Spleen (tissue), 11 donors: ENCODE results near the gene NACAD. TPM values are rescaled to one million over a fixed set of nuclear protein-coding genes. Genes with fewer than 3 reads are reported as not detected.

Experiments used
- DNase-seq: peaks from one replicate; pipeline ENCODE4 v3.0.0-alpha.2; 2020
- H3K27ac ChIP-seq, 8 donors: fragments of 200-600 bp; sonication (generic) in 7 of 8; 1 replicate in 4 of 8; 2 replicates in 4 of 8; pipeline versions ENCODE4 v1.5.0 to v1.8.0; 2016 to 2021; ENCODE audit warnings: inconsistent platforms in 4 of 8, mild to moderate bottlenecking in 4 of 8, moderate library complexity in 1 of 8
- H3K27me3 ChIP-seq, 7 donors: fragments of 200-600 bp; sonication (generic) in 6 of 7; replicated peaks in 1 of 7; 1 replicate in 4 of 7; 2 replicates in 3 of 7; pipeline versions ENCODE4 v1.5.0 to v1.8.0; 2016 to 2021; ENCODE audit warnings: inconsistent platforms in 3 of 7, mild to moderate bottlenecking in 1 of 7
- H3K36me3 ChIP-seq, 6 donors: fragments of 200-600 bp; sonication (generic) in 5 of 6; 1 replicate in 4 of 6; 2 replicates in 2 of 6; pipeline versions ENCODE4 v1.5.0 to v1.8.0; 2016 to 2021; ENCODE audit warnings: inconsistent platforms in 2 of 6
- H3K4me1 ChIP-seq, 6 donors: fragments of 200-600 bp; sonication (generic) in 5 of 6; 1 replicate in 3 of 6; 2 replicates in 3 of 6; pipeline versions ENCODE4 v1.5.0 to v1.8.0; 2016 to 2021; ENCODE audit warnings: inconsistent platforms in 3 of 6
- H3K4me3 ChIP-seq, 8 donors: fragments of 200-600 bp; sonication (generic) in 7 of 8; 1 replicate in 4 of 8; 2 replicates in 4 of 8; pipeline versions ENCODE4 v1.5.0 to v1.8.0; 2016 to 2021; ENCODE audit warnings: inconsistent platforms in 4 of 8, mild to moderate bottlenecking in 4 of 8, moderate library complexity in 2 of 8
- H3K9me3 ChIP-seq, 8 donors: fragments of 200-600 bp; sonication (generic) in 7 of 8; 1 replicate in 4 of 8; 2 replicates in 4 of 8; pipeline versions ENCODE4 v1.5.0 to v1.8.0; 2016 to 2021; ENCODE audit warnings: inconsistent platforms in 4 of 8
- CTCF ChIP-seq, 11 experiments: fragments of 200-600 bp in 7 of 11; fragments of 450-650 bp in 4 of 11; sonication (generic) in 4 of 11; IDR thresholded peaks in 8 of 11; conservative IDR thresholded peaks in 3 of 11; 1 replicate in 7 of 11; 2 replicates in 4 of 11; pipeline versions ENCODE4 v1.4.0 to v1.8.0; 2016 to 2021; ENCODE audit warnings: antibody characterized with exemption in 11 of 11, inconsistent platforms in 4 of 11, mild to moderate bottlenecking in 1 of 11
- POLR2A ChIP-seq, 3 donors: fragments of 450-650 bp; IDR thresholded peaks; one replicate each; pipeline ENCODE4 v1.5.1; 2017; ENCODE audit warnings: antibody characterized with exemption in 3 of 3, mild to moderate bottlenecking in 1 of 3
- POLR2AphosphoS5 ChIP-seq, 3 donors: sonication (generic); formaldehyde crosslinking; IDR thresholded peaks; one replicate each; pipeline ENCODE4 v1.5.1; 2017; ENCODE audit warnings: antibody characterized with exemption in 3 of 3
- WGBS, 5 donors: extraction: QIAGEN DNeasy Blood & Tissue Kit in 3 of 5; methylation state at CpG; one replicate each; pipeline versions ENCODE4 v1.1.5 to v1.1.7; 2013 to 2018; 5-methylcytosine and 5-hydroxymethylcytosine counted together
- intact Hi-C: fragments of 100-400 bp; cut with DNase I; formaldehyde crosslinking; loops from one replicate; pipeline ENCODE4 v1.15.0; 2023; ENCODE audit warnings: low total_unique reads
- polyA plus RNA-seq, 3 donors: library from polyadenylated mRNA; stranded (reverse); fragments of 200-250 nt; gene quantifications; one replicate each; pipeline ENCODE4 v1.2.1, GENCODE V29; 2013
- total RNA-seq, 7 donors: library from RNA; depleted of rRNA in 3 of 7; stranded (reverse); fragments of >200 nt in 3 of 7; fragmentation: NEBNext Ultra II Directional in 4 of 7; extraction: Animal tissue kit (Norgen Biotek cat#: 25700) in 4 of 7; gene quantifications; one replicate each; pipeline versions ENCODE4 v1.1.0 to v1.2.1, GENCODE V29; 2016 to 2021
- donor health status: healthy with polysubstance abuse.
- donor health status: DM: no; HTN: no; CAD: no; lungs with moderate emphysema.
- donor health status: DM: no; HTN: no; CAD: no.
- donor health status: Bipolar disorder and iron deficiency.
- donor health status: healthy.
- donor health status: DM: no; HTN: no; CAD: no.
- donor health status: DM: yes; HTN: yes; CAD: no.

NACAD gene
- total and polyA plus RNA-seq, 10 donors: 0.30 to 6.2 (median 1.7) TPM

- H3K4me3 ChIP-seq: peak overlapping the region in 1 of 8 donors; percentile 77
- intact Hi-C loops: no loop called here
- no peak for TF ChIP-seq CTCF (IDR thresholded peaks at IDR 0.05 in 8 of 11, conservative IDR thresholded peaks at IDR 0.05 in 3 of 11)
- no peak for TF ChIP-seq POLR2A (IDR thresholded peaks at IDR 0.05)
- TF ChIP-seq POLR2AphosphoS5 (IDR thresholded peaks at IDR 0.05): no peak
- WGBS, 5 donors: 88 to 96% (median 89%) methylated on average over 6 of the region's 6 CpGs
- no peaks in the 10 kb centered on the region for H3K9me3 ChIP-seq
- H3K27ac ChIP-seq: peak overlapping the region in 1 of 8 donors; percentile 68
- no peaks in the 10 kb centered on the region for H3K36me3 ChIP-seq
- H3K27me3 ChIP-seq: peaks cover 0 to 25% (median 11%) of the 10 kb centered on the region in 7 donors
- peak; percentile 64 for DNase-seq
- peaks cover 0 to 27% (median 15%) of the 10 kb centered on the region in 6 donors for H3K4me1 ChIP-seq
These were observed 1.2 kb downstream of the NACAD start for GRCh38 chr7:45087301-45088145.

- TF ChIP-seq POLR2AphosphoS5 (IDR thresholded peaks at IDR 0.05): no peak
- Histone ChIP-seq H3K4me3 (no peak overlapping the region), H3K27ac (no peak overlapping the region), H3K36me3 (no peaks in the 10 kb centered on the region), H3K27me3 (peaks cover 0 to 25% (median 11%) of the 10 kb centered on the region in 7 donors), H3K9me3 (no peaks in the 10 kb centered on the region), H3K4me1 (peaks cover 0 to 37% (median 20%) of the 10 kb centered on the region in 6 donors)
- intact Hi-C loops: no loop called here
- peak; percentile 61 for DNase-seq
- 86 to 94% (median 87%) methylated on average over 10 to 15 of the region's 15 CpGs for WGBS, 5 donors
These were observed 2.3 kb downstream of the NACAD start for GRCh38 chr7:45086331-45087065.

- H3K4me1 ChIP-seq: peaks cover 0 to 38% (median 20%) of the 10 kb centered on the region in 6 donors
- WGBS, 5 donors: 88 to 93% (median 90%) methylated on average over 11 to 23 of the region's 23 CpGs
- H3K27me3 ChIP-seq: peaks cover 0 to 25% (median 11%) of the 10 kb centered on the region in 7 donors
- intact Hi-C loops: no loop called here
- H3K27ac ChIP-seq: no peak overlapping the region
- H3K9me3 ChIP-seq: no peaks in the 10 kb centered on the region
- peak; percentile 62 for DNase-seq
- TF ChIP-seq POLR2A (IDR thresholded peaks at IDR 0.05) (no peak), POLR2AphosphoS5 (IDR thresholded peaks at IDR 0.05) (no peak), CTCF (IDR thresholded peaks at IDR 0.05 in 8 of 11, conservative IDR thresholded peaks at IDR 0.05 in 3 of 11) (no peak)
- H3K4me3 ChIP-seq: no peak overlapping the region
- no peaks in the 10 kb centered on the region for H3K36me3 ChIP-seq
These were observed 3.1 kb downstream of the NACAD start for GRCh38 chr7:45085619-45086200.

GRCh38 chr7:45084901-45085618 is 3.7 kb downstream of the NACAD start:
- Histone ChIP-seq H3K36me3 (no peaks in the 10 kb centered on the region), H3K4me1 (peaks cover 0 to 38% (median 20%) of the 10 kb centered on the region in 6 donors), H3K9me3 (no peaks in the 10 kb centered on the region), H3K27me3 (peaks cover 0 to 24% (median 11%) of the 10 kb centered on the region in 7 donors), H3K27ac (no peak overlapping the region), H3K4me3 (no peak overlapping the region)
- TF ChIP-seq CTCF (IDR thresholded peaks at IDR 0.05 in 8 of 11, conservative IDR thresholded peaks at IDR 0.05 in 3 of 11) (no peak), POLR2AphosphoS5 (IDR thresholded peaks at IDR 0.05) (no peak), POLR2A (IDR thresholded peaks at IDR 0.05) (no peak)
- WGBS, 5 donors: 80 to 86% (median 85%) methylated on average over 19 to 24 of the region's 24 CpGs
- intact Hi-C loops: no loop called here
- peak; percentile 69 for DNase-seq
